ENCODE data around the gene NAT16. TPM values are rescaled to one million over a fixed set of nuclear protein-coding genes. Genes with fewer than 3 reads are reported as not detected.

The NAT16 gene
- total and polyA plus RNA-seq, 2 of the 13 experiments (the other 11 are each of a cell fraction or from before 2014, with no cell fraction given), result 0.04 TPM; not detected in 1

DNA sequence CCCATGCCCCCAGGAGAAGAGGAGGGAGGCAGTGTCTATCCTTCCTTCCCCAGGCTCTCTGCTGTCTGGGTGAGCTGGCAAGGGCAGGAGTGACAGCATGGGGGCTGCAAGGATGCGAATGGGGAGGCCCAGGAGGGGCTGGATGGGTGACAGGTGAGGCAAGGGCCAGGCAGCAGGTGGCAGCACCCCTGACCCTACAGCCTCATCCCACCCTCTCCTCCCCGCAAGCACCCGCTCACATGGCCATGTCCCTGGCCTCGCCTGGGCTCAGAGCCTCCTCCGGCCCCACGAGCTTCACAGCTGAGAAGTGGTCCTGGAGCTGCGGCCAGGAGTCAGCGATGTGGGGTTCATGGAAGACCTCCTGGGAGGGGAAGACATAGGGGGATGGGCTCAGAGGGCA is 31.9 kb upstream of the NAT16 start (continued):
- TF ChIP-seq, protein P1, sequence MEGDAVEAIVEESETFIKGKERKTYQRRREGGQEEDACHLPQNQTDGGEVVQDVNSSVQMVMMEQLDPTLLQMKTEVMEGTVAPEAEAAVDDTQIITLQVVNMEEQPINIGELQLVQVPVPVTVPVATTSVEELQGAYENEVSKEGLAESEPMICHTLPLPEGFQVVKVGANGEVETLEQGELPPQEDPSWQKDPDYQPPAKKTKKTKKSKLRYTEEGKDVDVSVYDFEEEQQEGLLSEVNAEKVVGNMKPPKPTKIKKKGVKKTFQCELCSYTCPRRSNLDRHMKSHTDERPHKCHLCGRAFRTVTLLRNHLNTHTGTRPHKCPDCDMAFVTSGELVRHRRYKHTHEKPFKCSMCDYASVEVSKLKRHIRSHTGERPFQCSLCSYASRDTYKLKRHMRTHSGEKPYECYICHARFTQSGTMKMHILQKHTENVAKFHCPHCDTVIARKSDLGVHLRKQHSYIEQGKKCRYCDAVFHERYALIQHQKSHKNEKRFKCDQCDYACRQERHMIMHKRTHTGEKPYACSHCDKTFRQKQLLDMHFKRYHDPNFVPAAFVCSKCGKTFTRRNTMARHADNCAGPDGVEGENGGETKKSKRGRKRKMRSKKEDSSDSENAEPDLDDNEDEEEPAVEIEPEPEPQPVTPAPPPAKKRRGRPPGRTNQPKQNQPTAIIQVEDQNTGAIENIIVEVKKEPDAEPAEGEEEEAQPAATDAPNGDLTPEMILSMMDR (CRISPR knock-in tag; IDR thresholded peaks at IDR 0.05), result peak; percentile 46
- TF ChIP-seq, protein P2, sequence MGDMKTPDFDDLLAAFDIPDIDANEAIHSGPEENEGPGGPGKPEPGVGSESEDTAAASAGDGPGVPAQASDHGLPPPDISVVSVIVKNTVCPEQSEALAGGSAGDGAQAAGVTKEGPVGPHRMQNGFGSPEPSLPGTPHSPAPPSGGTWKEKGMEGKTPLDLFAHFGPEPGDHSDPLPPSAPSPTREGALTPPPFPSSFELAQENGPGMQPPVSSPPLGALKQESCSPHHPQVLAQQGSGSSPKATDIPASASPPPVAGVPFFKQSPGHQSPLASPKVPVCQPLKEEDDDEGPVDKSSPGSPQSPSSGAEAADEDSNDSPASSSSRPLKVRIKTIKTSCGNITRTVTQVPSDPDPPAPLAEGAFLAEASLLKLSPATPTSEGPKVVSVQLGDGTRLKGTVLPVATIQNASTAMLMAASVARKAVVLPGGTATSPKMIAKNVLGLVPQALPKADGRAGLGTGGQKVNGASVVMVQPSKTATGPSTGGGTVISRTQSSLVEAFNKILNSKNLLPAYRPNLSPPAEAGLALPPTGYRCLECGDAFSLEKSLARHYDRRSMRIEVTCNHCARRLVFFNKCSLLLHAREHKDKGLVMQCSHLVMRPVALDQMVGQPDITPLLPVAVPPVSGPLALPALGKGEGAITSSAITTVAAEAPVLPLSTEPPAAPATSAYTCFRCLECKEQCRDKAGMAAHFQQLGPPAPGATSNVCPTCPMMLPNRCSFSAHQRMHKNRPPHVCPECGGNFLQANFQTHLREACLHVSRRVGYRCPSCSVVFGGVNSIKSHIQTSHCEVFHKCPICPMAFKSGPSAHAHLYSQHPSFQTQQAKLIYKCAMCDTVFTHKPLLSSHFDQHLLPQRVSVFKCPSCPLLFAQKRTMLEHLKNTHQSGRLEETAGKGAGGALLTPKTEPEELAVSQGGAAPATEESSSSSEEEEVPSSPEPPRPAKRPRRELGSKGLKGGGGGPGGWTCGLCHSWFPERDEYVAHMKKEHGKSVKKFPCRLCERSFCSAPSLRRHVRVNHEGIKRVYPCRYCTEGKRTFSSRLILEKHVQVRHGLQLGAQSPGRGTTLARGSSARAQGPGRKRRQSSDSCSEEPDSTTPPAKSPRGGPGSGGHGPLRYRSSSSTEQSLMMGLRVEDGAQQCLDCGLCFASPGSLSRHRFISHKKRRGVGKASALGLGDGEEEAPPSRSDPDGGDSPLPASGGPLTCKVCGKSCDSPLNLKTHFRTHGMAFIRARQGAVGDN (CRISPR knock-in tag; IDR thresholded peaks at IDR 0.05), result peak; percentile 30

DNA sequence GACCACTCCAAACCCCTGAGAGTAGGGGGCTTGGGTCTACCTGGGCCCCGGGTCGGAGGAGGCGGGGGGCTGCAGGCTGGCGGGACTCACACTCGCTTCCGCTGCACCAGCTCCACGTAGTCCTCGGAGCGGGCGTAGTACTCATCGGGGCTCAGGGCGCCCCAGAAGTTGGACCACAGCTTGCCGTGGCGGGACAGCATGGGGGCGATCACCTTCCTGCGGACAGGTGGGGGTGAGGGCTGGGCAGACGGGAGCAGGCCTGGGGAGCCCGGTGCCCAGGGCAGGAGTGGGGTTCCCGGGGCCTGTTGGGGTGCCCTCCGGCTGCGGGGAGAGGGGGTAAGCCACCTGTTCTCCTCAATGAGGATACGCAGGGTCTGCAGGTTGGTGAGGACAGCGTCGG is 31.4 kb upstream of the NAT16 start:
- ChIA-PET POLR2A (interaction anchor here (1.1 to 11.2 kb wide), 2 partner anchors 8 to 26 kb away, joined by 3 to 202 read pairs; partner anchors contain the start of genes CLDN15 and MOGAT3), CTCF (ENCODE audit: low intra/inter-chr PET ratio, low total read pairs) (no interaction called here)
- FAIRE-seq (no peak), DNase-seq (ENCODE audit: low spot score) (no peak), ATAC-seq (no peak; the same call in 2 of the 3 replicates)
- peaks cover 7% of the 10 kb centered on the region for H3K79me2 ChIP-seq (ENCODE audit: insufficient read depth, low read length)
- H3K36me3 ChIP-seq (replicated peaks in 1 of 2; ENCODE audit: control insufficient read depth in 1 of 2, insufficient read depth in 2 of 2, low read length in 2 of 2), result peaks cover 14 to 26% of the 10 kb centered on the region in 2 experiments; a peak in 4 of 5 replicates
- H3K27ac ChIP-seq (ENCODE audit: extremely low read length, insufficient read depth, low read length), result no peak overlapping the region
- peaks cover 19% of the 10 kb centered on the region for H3K4me1 ChIP-seq (ENCODE audit: insufficient read depth, low read length)
- H4K20me1 ChIP-seq (ENCODE audit: insufficient read depth, low read length), result no peaks in the 10 kb centered on the region
- TF ChIP-seq KAT8 (CRISPR knock-in tag; IDR thresholded peaks at IDR 0.05) (no peak), MED13 (CRISPR knock-in tag; IDR thresholded peaks at IDR 0.05) (no peak), ZNF737 (CRISPR knock-in tag; IDR thresholded peaks at IDR 0.05; ENCODE audit: borderline replicate concordance) (no peak), ZNF761 (CRISPR knock-in tag; conservative IDR thresholded peaks at IDR 0.05) (no peak), ZNF616 (CRISPR knock-in tag; IDR thresholded peaks at IDR 0.05; ENCODE audit: low read depth) (no peak), ZNF543 (CRISPR knock-in tag; IDR thresholded peaks at IDR 0.05) (no peak), ZBTB21 (CRISPR knock-in tag; IDR thresholded peaks at IDR 0.05) (no peak)
- H3K4me2 ChIP-seq (ENCODE audit: low read depth, low read length), result no peak overlapping the region
- H3K9ac ChIP-seq (ENCODE audit: insufficient read depth, low read depth, low read length), result no peak overlapping the region
- 95% methylated on average over 7 of the region's 24 CpGs for WGBS (ENCODE audit: low lambda C conversion rate)
- no TSS peak for BruUV-seq (replicated peaks)
- no peaks in the 10 kb centered on the region for H3K27me3 ChIP-seq (ENCODE audit: control insufficient read depth in 1 of 2, insufficient read depth in 2 of 2, low read length in 2 of 2)
- intact Hi-C loops (cut with micrococcal nuclease; ENCODE audit: unreplicated experiment), result no loop called here
- no peak overlapping the region for H2AFZ ChIP-seq (ENCODE audit: low read length)
- in situ Hi-C loops (cut with HindIII; ENCODE audit: extremely low pct_ligation_motif_present, low pct_unique_long_range_greater_than_20kb), result no loop called here
- no peak overlapping the region for H3K4me3 ChIP-seq (replicated peaks in 1 of 3; ENCODE audit: insufficient read depth in 1 of 3, low read depth in 2 of 3, low read length in 3 of 3)
- no peaks in the 10 kb centered on the region for H3K9me3 ChIP-seq (ENCODE audit: low read length)
